ENCODE data around the gene YEATS2.

The YEATS2 gene

DNA sequence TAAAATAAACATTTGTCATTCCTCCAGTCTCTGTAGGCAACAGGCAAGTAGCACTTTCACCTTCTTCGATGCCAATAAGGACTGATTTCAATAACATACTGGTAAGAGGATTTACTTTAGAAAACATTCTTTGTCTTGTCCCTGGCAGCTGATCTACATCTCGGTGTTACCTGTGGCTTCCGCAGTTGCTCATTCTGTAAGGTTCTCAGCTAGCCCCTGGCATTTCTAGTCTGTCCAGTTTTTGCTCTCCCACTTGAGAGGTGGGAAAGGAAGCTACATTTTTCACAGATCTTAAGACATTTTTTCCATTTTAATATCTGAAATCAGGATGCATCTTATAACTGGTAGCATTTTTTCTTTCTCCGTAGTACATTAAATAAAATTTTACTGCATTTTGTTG is 147.5 kb downstream of the YEATS2 start:
- no peak for DNase-seq

DNA sequence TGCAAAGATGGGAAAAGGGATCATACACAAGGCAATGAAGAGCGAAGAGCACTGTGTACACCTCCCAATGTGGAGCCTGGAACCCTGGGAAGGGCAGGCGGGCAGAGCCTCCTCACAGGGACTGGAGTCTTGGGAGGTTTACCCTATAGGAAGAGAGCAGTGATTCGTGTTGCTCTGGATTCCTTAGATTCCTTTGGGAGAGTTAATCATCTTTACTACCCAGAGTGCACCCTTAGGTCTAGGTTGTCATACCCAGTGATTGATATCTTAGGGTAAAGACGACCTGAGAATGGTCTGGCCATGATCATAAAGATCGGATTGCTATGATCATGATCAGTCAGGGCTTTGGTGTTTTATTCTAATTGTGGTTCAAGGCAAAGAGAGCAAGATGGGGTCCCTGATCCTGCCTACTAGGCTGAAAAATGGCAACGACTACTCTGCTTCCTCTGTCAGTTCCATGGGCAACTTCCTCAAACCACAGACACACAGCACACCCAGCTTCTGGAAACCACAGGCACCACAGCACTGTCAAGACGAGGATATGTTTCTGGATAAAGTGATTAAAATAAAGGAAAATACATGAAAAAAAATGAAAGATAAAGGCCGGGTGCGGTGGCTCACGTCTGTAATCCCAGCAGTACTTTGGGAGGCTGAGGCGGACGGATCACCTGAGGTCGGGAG is 148.2 kb downstream of the YEATS2 start:
- DNase-seq, result no peak

DNA sequence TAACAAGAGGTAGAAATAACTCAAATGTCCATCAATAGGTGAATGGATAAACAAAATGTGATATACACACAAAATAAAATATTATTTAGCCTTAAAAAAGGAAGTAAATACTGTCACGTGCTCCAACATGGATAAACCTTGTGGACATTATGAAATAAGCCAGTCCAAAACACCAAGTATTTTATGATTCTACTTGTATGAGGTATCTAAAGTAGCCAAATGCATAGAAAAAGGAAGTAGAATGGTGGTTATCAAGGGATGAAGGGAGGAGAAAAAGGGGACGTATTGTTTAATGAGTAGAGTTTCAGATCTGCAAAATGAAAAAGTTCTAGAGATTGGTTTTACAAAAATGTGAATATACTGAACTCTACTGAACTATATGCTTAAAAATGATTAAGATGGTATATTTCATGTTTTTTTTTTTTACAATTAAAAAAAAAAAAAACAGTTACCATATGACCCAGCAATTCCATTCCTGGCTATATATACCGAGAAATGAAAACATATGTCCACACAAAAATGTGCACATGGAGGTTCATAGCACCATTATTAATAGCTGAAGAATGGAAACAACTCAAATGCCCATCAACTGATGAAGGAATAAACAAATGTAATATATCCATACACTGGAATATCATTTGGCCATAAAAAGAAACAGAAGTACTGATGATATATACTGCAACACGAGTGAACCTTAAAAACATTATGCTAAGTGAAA is 156.9 kb downstream of the YEATS2 start:
- no peak for DNase-seq

DNA sequence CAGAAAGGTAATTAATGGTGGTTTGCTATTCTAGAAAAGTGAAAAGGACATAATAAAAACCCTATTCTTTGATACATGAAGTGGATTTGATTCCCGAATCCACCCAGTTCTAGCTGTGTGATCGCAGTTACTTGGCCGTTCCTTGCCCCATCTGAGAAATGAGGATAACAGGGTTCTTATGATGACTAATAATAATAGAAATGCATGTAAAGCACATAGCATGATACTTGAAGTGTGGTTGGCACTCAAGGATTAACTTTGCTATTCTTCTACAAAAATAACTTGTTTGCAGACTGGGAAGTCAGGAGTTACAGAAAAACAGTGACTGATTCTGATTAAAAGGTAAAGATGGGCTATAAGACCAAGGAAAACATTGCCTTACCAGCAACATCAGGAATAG is 160.3 kb downstream of the YEATS2 start:
- DNase-seq, result no peak

Data from activated CD4-positive, alpha-beta T cell treated with anti-CD3 and anti-CD28 coated beads, Interleukin-2, amount 50 U/mL, for 4 hours (primary cell).